SK-N-DZ (cell line): ENCODE results near the gene RNF169.

ENCODE experiments used
- DNase-seq: peaks from one replicate; pipeline ENCODE4 v3.0.0-alpha.2; 2015; ENCODE audit warnings: low spot score
- small RNA-seq, 2 experiments: library from RNA; depleted of rRNA; stranded (forward); fragments of <200 nt; gene quantifications; one replicate each; pipeline ENCODE3, GENCODE V24; 2014

The RNF169 gene

GRCh38 chr11:74871037-74871436, 122.4 kb downstream of the RNF169 start:
- no peak for DNase-seq

- no peak for DNase-seq
Observed at GRCh38 chr11:74877132-74877531, 128.5 kb downstream of the RNF169 start.

Small RNAs within 50 kb of the gene (small RNA-seq; reads per million reads assigned to genes)
- gene MIR4696 (0 reads per million in 2 experiments), gene RN7SL239P (0 reads per million in 2 experiments)
